ENCODE results near the gene KCNQ2.

DNA sequence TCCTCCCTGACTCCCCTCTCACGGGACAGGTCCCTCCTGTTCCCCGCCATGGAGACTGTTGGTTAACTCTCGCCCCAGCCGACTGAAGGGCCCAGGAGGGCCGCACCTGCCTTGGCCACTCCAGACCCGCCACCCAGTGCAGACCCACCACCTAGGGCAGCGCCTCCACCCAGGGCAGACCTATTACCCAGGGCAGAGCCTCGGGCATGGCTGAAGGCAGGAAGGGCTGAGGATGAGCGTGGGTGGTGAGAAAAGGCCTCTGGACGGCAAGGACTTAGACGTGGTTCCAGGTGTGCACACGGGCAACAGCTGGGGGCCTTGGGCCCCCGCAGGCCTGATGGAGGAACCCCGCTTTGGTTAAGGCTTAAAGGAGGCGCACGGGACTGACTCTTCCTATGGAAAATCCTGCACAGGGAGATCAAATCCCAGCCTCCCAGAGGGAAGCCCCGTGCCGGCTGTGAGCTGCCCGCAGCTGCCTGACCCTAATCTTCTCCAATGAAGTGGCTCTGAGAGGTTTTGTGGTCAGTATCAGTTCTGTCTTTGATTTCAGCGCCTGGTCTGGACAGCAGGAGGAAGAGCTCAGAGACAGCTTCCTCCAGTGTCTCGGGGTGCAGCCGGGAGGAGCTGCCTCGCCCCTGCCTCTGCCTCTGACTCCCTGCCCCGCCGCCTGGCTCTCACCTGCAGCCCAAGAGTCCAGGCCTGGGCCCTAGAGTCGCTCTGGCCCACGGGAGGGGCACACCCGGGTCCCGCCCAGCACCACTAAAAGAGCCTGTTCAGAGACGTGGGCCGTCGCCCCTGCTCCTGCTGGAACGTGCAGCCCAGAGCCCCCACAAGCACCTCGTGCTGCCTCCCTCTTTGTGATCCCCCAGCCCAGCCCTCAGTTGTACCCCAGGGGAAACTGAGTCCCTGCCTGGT, 99.2 kb downstream of the KCNQ2 start:
- TF ChIP-seq, protein P1, sequence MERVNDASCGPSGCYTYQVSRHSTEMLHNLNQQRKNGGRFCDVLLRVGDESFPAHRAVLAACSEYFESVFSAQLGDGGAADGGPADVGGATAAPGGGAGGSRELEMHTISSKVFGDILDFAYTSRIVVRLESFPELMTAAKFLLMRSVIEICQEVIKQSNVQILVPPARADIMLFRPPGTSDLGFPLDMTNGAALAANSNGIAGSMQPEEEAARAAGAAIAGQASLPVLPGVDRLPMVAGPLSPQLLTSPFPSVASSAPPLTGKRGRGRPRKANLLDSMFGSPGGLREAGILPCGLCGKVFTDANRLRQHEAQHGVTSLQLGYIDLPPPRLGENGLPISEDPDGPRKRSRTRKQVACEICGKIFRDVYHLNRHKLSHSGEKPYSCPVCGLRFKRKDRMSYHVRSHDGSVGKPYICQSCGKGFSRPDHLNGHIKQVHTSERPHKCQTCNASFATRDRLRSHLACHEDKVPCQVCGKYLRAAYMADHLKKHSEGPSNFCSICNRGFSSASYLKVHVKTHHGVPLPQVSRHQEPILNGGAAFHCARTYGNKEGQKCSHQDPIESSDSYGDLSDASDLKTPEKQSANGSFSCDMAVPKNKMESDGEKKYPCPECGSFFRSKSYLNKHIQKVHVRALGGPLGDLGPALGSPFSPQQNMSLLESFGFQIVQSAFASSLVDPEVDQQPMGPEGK (CRISPR knock-in tag; IDR thresholded peaks at IDR 0.05; ENCODE audit: borderline replicate concordance), result no peak
- no peak for TF ChIP-seq ZC3H10 (CRISPR knock-in tag; IDR thresholded peaks at IDR 0.05)
- no peak for TF ChIP-seq CSDC2 (CRISPR knock-in tag; IDR thresholded peaks at IDR 0.05)
- no peak for TF ChIP-seq ARNTL (CRISPR knock-in tag; IDR thresholded peaks at IDR 0.05; ENCODE audit: borderline replicate concordance, low read depth)
- TF ChIP-seq ZFP30 (CRISPR knock-in tag; IDR thresholded peaks at IDR 0.05), result no peak
- TF ChIP-seq BACH2 (CRISPR knock-in tag; IDR thresholded peaks at IDR 0.05; ENCODE audit: borderline replicate concordance), result no peak
- no peak for TF ChIP-seq GLIS3 (CRISPR knock-in tag; IDR thresholded peaks at IDR 0.05)
- no peak for TF ChIP-seq ZFP3 (CRISPR knock-in tag; IDR thresholded peaks at IDR 0.05)
- TF ChIP-seq, protein P2, sequence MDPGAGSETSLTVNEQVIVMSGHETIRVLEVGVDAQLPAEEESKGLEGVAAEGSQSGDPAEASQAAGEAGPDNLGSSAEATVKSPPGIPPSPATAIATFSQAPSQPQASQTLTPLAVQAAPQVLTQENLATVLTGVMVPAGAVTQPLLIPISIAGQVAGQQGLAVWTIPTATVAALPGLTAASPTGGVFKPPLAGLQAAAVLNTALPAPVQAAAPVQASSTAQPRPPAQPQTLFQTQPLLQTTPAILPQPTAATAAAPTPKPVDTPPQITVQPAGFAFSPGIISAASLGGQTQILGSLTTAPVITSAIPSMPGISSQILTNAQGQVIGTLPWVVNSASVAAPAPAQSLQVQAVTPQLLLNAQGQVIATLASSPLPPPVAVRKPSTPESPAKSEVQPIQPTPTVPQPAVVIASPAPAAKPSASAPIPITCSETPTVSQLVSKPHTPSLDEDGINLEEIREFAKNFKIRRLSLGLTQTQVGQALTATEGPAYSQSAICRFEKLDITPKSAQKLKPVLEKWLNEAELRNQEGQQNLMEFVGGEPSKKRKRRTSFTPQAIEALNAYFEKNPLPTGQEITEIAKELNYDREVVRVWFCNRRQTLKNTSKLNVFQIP (CRISPR knock-in tag; IDR thresholded peaks at IDR 0.05; ENCODE audit: borderline replicate concordance, low read depth), result no peak
- TF ChIP-seq, protein P3, sequence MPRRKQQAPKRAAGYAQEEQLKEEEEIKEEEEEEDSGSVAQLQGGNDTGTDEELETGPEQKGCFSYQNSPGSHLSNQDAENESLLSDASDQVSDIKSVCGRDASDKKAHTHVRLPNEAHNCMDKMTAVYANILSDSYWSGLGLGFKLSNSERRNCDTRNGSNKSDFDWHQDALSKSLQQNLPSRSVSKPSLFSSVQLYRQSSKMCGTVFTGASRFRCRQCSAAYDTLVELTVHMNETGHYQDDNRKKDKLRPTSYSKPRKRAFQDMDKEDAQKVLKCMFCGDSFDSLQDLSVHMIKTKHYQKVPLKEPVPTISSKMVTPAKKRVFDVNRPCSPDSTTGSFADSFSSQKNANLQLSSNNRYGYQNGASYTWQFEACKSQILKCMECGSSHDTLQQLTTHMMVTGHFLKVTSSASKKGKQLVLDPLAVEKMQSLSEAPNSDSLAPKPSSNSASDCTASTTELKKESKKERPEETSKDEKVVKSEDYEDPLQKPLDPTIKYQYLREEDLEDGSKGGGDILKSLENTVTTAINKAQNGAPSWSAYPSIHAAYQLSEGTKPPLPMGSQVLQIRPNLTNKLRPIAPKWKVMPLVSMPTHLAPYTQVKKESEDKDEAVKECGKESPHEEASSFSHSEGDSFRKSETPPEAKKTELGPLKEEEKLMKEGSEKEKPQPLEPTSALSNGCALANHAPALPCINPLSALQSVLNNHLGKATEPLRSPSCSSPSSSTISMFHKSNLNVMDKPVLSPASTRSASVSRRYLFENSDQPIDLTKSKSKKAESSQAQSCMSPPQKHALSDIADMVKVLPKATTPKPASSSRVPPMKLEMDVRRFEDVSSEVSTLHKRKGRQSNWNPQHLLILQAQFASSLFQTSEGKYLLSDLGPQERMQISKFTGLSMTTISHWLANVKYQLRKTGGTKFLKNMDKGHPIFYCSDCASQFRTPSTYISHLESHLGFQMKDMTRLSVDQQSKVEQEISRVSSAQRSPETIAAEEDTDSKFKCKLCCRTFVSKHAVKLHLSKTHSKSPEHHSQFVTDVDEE (CRISPR knock-in tag; IDR thresholded peaks at IDR 0.05), result no peak
- no peak for TF ChIP-seq TOX (CRISPR knock-in tag; IDR thresholded peaks at IDR 0.05; ENCODE audit: borderline replicate concordance)
- no peak for TF ChIP-seq ZNF8 (CRISPR knock-in tag; IDR thresholded peaks at IDR 0.05)

Data from SK-N-SH treated with all-trans-retinoic acid at 6 μM for 48 hours (cell line).